Hepatocyte (in vitro differentiated cells): ENCODE measurements around the gene MEAF6.

Source experiments
- CTCF ChIP-seq: fragments of 200-600 bp; sonication (generic); IDR thresholded peaks from 2 replicates; pipeline ENCODE4 v1.5.1; 2016; ENCODE audit warnings: antibody characterized with exemption, mild to moderate bottlenecking; ENCODE audit not compliant: poor library complexity
- EZH2phosphoT487 ChIP-seq: fragments of 200-600 bp; sonication (generic); IDR thresholded peaks from one replicate; pipeline ENCODE4 v1.6.1; 2018; ENCODE audit warnings: antibody characterized with exemption, mild to moderate bottlenecking, low read depth, moderate library complexity; ENCODE audit not compliant: unreplicated experiment, severe bottlenecking

- no peak for TF ChIP-seq CTCF
- no peak for TF ChIP-seq EZH2phosphoT487
Observed at GRCh38 chr1:37461698-37462436, 52.7 kb downstream of the MEAF6 start.
